HG02970 (cell line): ENCODE measurements around the gene UCKL1.
"Not testable (repeated sequence)": the region's sequence is repeated elsewhere in the genome, so short reads cannot be mapped to it uniquely, and the experiment has no call there.

Experiments
- ATAC-seq: cut with Tn5 transposase; IDR thresholded peaks from one replicate; pipeline ENCODE4 v1.9.1; 2021; ENCODE audit warnings: mild to moderate bottlenecking, moderate library complexity, moderate number of reproducible peaks; ENCODE audit not compliant: unreplicated experiment, low FRiP score

Gene UCKL1

GRCh38 chr20:63973160-63973479 lies 16.9 kb upstream of the UCKL1 start:
- ATAC-seq: no peak

GRCh38 chr20:63972312-63973159 lies 16.3 kb upstream of the UCKL1 start:
- no peak for ATAC-seq

GRCh38 chr20:63971960-63972311 lies 15.7 kb upstream of the UCKL1 start:
- not testable (repeated sequence) for ATAC-seq

- no peak for ATAC-seq
These were observed 14.7 kb upstream of the UCKL1 start for GRCh38 chr20:63970714-63971431.

- ATAC-seq: no peak
These were observed 13.9 kb upstream of the UCKL1 start, which contains the start of gene ZNF512B for GRCh38 chr20:63969838-63970713. Gene ZNF512B, minus strand, starts transcription at chr20:63969930. Its CDS starts 1,980 bp downstream, at chr20:63967950.

- no peak for ATAC-seq
These were observed 12.9 kb upstream of the UCKL1 start for GRCh38 chr20:63968928-63969760.

GRCh38 chr20:63968136-63968927 lies 12.1 kb upstream of the UCKL1 start:
- ATAC-seq: no peak

- ATAC-seq: no peak
These were observed 11.3 kb upstream of the UCKL1 start for GRCh38 chr20:63967330-63968135.

- ATAC-seq: no peak
These were observed 10.7 kb upstream of the UCKL1 start for GRCh38 chr20:63966944-63967322.

GRCh38 chr20:63966172-63966943 lies 10.1 kb upstream of the UCKL1 start:
- ATAC-seq: no peak

GRCh38 chr20:63964412-63964811 lies 8.2 kb upstream of the UCKL1 start:
- ATAC-seq: no peak

- no peak for ATAC-seq
These were observed 7.6 kb upstream of the UCKL1 start for GRCh38 chr20:63963784-63964301.

- no peak for ATAC-seq
These were observed 7.1 kb upstream of the UCKL1 start for GRCh38 chr20:63963348-63963741.

GRCh38 chr20:63962426-63963347 lies 6.5 kb upstream of the UCKL1 start:
- ATAC-seq: no peak

GRCh38 chr20:63961664-63962425 lies 5.6 kb upstream of the UCKL1 start:
- no peak for ATAC-seq
